GM12874 (cell line): ENCODE measurements around the gene VOPP1.

Experiments
- CTCF ChIP-seq: IDR thresholded peaks from 2 replicates; pipeline ENCODE4 v1.5.1; 2011; ENCODE audit warnings: low read depth, mild to moderate bottlenecking, control low read depth, low read length, moderate library complexity; ENCODE audit not compliant: insufficient read depth

The VOPP1 gene

DNA sequence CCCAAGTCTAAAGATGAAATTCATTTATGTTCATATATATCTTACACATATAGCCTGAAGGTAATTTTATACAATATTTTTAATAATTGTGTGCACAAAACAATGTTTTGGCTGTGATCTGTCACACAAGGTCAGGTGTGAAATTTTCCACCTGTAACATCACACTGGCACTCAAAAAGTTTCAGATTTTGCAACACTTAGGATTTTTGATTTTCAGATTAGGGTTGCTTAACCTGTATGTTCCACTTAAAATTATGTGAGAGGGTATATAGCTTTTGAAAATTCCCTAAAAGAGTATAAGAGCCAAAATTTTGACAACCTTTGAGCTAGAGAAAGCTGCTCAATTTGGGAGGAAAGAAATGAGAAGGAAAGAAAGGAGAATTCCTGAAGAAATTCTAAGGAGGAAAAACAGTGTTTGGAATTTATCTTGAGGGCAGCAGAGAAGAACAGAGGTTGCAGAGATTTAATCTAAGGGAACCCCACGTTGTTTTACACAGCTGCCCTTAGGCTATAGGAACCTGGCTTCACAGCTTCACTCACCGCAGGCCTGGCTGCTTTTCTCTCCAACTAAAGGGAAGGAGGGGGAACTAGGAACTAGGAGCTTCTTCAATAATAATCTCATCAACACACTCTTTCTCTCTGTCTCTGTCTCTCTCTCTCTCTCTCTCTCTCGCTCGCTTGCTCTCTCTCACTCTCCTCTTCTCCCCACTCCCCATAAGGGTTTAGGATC is 8.5 kb downstream of the VOPP1 start:
- TF ChIP-seq CTCF: no peak

GRCh38 chr7:55561690-55562089 is 10.6 kb downstream of the VOPP1 start:
- no peak for TF ChIP-seq CTCF

GRCh38 chr7:55558962-55559920 is 13.1 kb downstream of the VOPP1 start:
- no peak for TF ChIP-seq CTCF

DNA sequence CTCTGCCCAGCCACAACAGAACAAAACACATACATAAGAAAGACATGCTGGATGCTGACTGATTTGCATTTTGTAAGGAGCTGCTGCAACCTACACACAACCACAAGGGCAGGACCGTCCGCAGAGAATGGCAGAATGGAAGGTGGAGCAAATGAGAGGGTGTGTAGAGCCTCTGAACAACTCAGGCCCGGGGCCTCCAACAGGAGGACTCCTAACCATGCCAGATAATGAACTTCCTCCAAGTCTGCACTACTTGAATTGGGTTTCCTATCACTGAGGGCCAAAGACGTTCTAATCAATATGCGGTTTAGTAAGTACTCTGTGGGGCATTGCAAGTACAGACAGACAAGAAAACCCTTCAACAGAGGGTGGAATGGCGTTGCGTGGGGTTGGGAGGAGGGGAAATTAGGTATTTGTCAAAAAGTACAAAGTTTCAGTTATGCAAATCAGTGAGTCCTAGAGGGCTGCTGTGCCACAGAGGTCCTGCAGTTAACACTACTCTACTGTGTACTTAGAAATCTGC is 14.6 kb downstream of the VOPP1 start:
- TF ChIP-seq CTCF: no peak

GRCh38 chr7:55556492-55556891 is 15.8 kb downstream of the VOPP1 start:
- no peak for TF ChIP-seq CTCF

- no peak for TF ChIP-seq CTCF
These were observed 16.3 kb downstream of the VOPP1 start for GRCh38 chr7:55556031-55556430.

DNA sequence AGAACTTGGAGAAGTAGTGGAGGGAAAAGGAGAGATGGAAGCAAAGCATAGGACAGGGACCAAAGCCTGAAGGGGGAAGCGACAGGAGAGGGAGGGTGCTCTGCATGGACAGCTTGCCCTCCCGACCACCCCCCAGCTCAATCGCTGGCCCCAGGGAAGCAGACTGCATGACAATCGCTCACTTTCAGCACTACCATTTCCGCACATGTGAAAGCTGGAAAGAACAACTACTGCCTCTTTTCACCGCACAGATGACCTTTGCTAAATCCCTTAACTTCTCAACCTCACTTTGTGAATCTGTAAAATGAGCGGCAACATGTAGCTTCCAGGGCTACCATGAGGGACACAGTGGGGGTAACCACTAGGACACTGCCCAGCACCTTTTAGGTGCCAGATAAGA is 17.1 kb downstream of the VOPP1 start:
- no peak for TF ChIP-seq CTCF
